ENCODE data around the gene TES. TPM values are rescaled to one million over a fixed set of nuclear protein-coding genes. Genes with fewer than 3 reads are reported as not detected.
"Not testable (repeated sequence)": the region's sequence is repeated elsewhere in the genome, so short reads cannot be mapped to it uniquely, and the experiment has no call there.

TES gene
- total RNA-seq, 4 donors from 2014 or later, result 115 to 189 (median 146) TPM

DNA sequence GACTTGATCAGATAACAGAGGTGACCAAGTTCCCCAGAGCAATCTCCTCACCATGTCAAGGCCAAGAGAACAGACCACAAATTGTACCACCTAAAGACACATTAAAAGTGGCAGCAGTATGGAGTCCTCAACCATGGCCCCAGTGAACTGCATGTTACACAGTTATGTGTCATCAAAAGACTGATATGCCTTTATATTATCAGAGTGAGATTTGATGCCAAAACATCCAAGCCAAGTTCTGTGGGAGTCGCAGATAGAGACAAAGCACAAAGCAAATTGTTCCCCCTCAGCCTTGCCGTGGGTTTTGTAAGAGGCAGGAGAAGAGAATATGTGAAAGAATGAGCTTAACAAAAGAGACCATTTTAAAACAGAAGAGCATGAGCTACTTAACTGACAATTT is 39.2 kb upstream of the TES start:
- intact Hi-C loops (cut with DNase I; ENCODE audit: low total_unique reads), result loop anchor here (10.0 kb wide), 2 partner anchors 424 to 644 kb away; no protein-coding TSS in a partner anchor
- TF ChIP-seq, protein P1, sequence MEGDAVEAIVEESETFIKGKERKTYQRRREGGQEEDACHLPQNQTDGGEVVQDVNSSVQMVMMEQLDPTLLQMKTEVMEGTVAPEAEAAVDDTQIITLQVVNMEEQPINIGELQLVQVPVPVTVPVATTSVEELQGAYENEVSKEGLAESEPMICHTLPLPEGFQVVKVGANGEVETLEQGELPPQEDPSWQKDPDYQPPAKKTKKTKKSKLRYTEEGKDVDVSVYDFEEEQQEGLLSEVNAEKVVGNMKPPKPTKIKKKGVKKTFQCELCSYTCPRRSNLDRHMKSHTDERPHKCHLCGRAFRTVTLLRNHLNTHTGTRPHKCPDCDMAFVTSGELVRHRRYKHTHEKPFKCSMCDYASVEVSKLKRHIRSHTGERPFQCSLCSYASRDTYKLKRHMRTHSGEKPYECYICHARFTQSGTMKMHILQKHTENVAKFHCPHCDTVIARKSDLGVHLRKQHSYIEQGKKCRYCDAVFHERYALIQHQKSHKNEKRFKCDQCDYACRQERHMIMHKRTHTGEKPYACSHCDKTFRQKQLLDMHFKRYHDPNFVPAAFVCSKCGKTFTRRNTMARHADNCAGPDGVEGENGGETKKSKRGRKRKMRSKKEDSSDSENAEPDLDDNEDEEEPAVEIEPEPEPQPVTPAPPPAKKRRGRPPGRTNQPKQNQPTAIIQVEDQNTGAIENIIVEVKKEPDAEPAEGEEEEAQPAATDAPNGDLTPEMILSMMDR (IDR thresholded peaks at IDR 0.05), result no peak
- TF ChIP-seq POLR2A (IDR thresholded peaks at IDR 0.05), result no peak
- no peaks in the 10 kb centered on the region for H3K36me3 ChIP-seq
- no peak overlapping the region for H3K4me3 ChIP-seq
- no peaks in the 10 kb centered on the region for H3K27me3 ChIP-seq
- no peaks in the 10 kb centered on the region for H3K9me3 ChIP-seq
- H3K4me1 ChIP-seq, result no peaks in the 10 kb centered on the region
- DNase-seq, result no peak
- H3K27ac ChIP-seq, result no peak overlapping the region

DNA sequence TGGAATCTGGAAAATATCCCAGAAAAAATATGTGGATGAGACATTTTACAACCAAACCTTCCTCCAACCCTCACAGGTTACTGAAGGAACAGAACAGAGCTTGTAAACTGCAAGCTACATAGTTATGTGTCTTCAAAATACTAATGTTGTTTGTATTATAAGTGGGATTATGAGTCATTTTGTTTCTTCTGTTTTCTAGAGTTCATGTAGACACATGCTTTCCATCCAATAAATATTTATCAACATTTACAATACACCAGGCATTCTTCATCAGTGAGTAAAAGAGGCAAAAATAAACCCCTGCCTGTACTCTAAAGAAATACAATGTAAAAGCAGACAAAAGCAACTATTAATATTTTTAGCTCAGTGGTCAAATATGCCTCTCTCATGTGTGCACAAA is 38.0 kb upstream of the TES start:
- H3K27ac ChIP-seq, result no peak overlapping the region

DNA sequence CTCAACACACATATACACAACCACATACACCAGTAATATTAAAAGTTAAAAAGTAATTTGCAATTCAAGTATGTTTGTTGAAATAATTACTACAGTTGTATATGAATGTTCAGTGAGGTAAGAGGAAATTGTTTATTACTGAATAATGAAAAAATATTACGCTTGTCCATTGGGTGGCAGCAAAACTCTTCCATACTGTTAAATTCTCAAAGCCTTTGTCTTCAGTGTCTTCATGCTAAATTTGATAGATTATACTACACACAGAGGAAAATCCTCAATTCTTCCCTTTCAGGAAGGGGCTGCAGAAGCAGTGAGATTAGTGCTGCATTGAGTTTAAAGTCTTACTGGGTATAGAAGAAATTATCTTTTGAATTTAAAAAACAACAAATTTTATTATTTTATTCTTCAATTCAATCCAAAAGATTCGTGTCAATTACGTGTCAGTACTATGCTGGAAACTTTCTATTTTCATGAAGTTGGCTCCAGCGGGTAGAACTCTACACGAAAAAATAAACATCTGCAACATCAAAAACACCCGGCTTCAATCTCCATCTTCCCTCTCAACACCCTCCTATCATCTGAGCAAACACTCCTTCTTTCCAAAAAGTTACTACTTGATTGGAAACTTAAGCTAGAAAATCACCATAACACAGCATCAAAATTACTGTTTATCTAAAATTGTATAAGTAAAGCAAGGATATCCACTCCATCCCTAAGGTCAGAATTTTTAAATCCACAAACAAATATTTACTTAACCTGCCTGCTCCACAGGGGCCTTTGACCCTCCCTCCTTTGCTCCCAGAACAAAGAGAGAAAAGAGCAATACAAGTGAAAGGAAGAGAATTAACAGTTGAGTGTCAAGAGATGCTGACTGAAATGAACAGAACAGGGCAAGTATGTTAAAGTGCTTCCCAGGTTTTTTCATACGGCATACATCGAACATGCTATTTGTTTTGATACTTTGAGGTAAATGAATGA is 37.0 kb upstream of the TES start:
- TF ChIP-seq POLR2A (IDR thresholded peaks at IDR 0.05), result no peak
- TF ChIP-seq, protein P1 (IDR thresholded peaks at IDR 0.05), result peak; percentile 46 to 73 (median 58)
- intact Hi-C loops (cut with DNase I; ENCODE audit: low total_unique reads), result loop anchor here (10.0 kb wide), 2 partner anchors 421 to 641 kb away; no protein-coding TSS in a partner anchor
- Histone ChIP-seq H3K4me3 (no peak overlapping the region), H3K27ac (no peak overlapping the region), H3K27me3 (no peaks in the 10 kb centered on the region), H3K9me3 (no peaks in the 10 kb centered on the region), H3K36me3 (no peaks in the 10 kb centered on the region), H3K4me1 (no peaks in the 10 kb centered on the region)
- no peak for DNase-seq

More for the DNA sequence above, 38.0 kb upstream of the TES start:
- Histone ChIP-seq H3K4me1 (no peaks in the 10 kb centered on the region), H3K9me3 (no peaks in the 10 kb centered on the region), H3K4me3 (no peak overlapping the region), H3K36me3 (no peaks in the 10 kb centered on the region), H3K27me3 (no peaks in the 10 kb centered on the region)
- intact Hi-C loops (cut with DNase I; ENCODE audit: low total_unique reads), result loop anchor here (10.0 kb wide), 2 partner anchors 422 to 642 kb away; no protein-coding TSS in a partner anchor
- DNase-seq, result no peak
- TF ChIP-seq POLR2A (IDR thresholded peaks at IDR 0.05), result no peak
- TF ChIP-seq, protein P1 (IDR thresholded peaks at IDR 0.05), result no peak

DNA sequence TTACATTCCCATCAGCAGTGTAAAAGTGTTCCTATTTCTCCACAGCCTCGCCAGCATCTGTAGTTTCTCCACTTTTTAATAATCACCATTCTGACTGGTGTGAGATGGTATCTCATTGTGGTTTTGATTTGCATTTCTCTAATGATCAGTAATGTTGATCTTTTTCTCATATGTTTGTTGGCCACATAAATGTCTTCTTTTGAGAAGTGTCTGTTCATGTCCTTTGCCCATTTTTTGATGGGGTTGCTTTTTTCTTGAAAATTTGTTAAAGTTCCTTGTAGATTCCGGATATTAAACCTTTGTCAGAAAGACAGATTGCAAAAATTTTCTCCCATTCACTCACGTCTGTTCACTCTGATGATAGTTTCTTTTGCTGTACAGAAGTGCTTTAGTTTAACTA is 35.2 kb upstream of the TES start:
- not testable (repeated sequence) for DNase-seq, H3K4me1 ChIP-seq, H3K27me3 ChIP-seq, H3K27ac ChIP-seq, H3K4me3 ChIP-seq, H3K9me3 ChIP-seq, H3K36me3 ChIP-seq
- intact Hi-C loops (cut with DNase I; ENCODE audit: low total_unique reads), result loop anchor here (10.0 kb wide), 2 partner anchors 420 to 640 kb away; no protein-coding TSS in a partner anchor

DNA sequence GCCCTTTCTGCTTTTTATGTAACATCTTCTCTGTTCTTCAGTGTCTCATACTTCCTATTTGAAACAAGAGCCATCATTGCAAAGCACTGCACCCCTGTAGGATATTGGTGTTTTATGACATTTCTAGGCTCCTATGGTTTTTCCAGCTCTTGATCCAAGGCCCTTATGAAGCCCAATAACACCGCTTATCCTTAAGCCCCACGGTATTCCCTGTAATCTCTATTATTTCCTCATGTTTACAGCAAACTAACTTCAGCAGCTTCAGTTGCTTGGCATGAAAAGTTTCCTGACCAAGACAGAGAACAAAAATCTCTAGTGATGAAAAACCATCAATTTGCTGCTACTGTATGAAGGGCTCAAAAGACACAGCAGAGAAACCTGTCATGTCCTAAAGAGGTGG is 34.1 kb upstream of the TES start:
- Histone ChIP-seq H3K27me3 (no peaks in the 10 kb centered on the region), H3K4me3 (no peak overlapping the region), H3K36me3 (no peaks in the 10 kb centered on the region), H3K27ac (no peak overlapping the region), H3K4me1 (no peaks in the 10 kb centered on the region), H3K9me3 (no peaks in the 10 kb centered on the region)
- TF ChIP-seq, protein P1 (IDR thresholded peaks at IDR 0.05), result no peak
- TF ChIP-seq POLR2A (IDR thresholded peaks at IDR 0.05), result no peak
- intact Hi-C loops (cut with DNase I; ENCODE audit: low total_unique reads), result loop anchor here (10.0 kb wide), 2 partner anchors 419 to 639 kb away; no protein-coding TSS in a partner anchor
- DNase-seq, result no peak

Measured in uterus (tissue), 4 donors.